Ovary (tissue), 9 donors: Measurements from ENCODE around the gene ZNF593. TPM values are rescaled to one million over a fixed set of nuclear protein-coding genes. Genes with fewer than 3 reads are reported as not detected.

ENCODE experiments used
- DNase-seq, 5 donors: peaks; one replicate each; pipeline ENCODE4 v3.0.0-alpha.2; 2019 to 2020
- H3K27ac ChIP-seq, 2 donors: fragments of 200-600 bp; one replicate each; pipeline versions ENCODE4 v1.5.1 to v1.8.0; 2019 to 2022
- H3K27me3 ChIP-seq: fragments of 200-600 bp; one replicate; pipeline ENCODE4 v1.8.0; 2022
- H3K36me3 ChIP-seq: fragments of 200-600 bp; sonication (generic); one replicate; pipeline ENCODE4 v1.5.1; 2019
- H3K4me1 ChIP-seq: one replicate; pipeline ENCODE4 v1.8.1; 2013; ENCODE audit warnings: mild to moderate bottlenecking, moderate library complexity; ENCODE audit not compliant: insufficient read depth
- H3K4me3 ChIP-seq: fragments of 200-600 bp; sonication (generic); one replicate; pipeline ENCODE4 v1.5.1; 2017
- H3K9me3 ChIP-seq, 2 donors: fragments of 200-600 bp in 1 of 2; sonication (generic) in 1 of 2; one replicate each; pipeline versions ENCODE4 v1.5.1 to v1.8.1; 2013 to 2019; ENCODE audit warnings: mild to moderate bottlenecking in 1 of 2, moderate library complexity in 1 of 2
- CTCF ChIP-seq, 3 donors: fragments of 450-650 bp in 2 of 3; fragments of 200-600 bp in 1 of 3; IDR thresholded peaks; one replicate each; pipeline versions ENCODE4 v1.5.1 to v1.8.0; 2016 to 2022; ENCODE audit warnings: antibody characterized with exemption in 3 of 3, mild to moderate bottlenecking in 1 of 3
- EP300 ChIP-seq: sonication (generic); formaldehyde crosslinking; IDR thresholded peaks from one replicate; pipeline ENCODE4 v1.6.1; 2017; ENCODE audit warnings: antibody characterized with exemption
- POLR2A ChIP-seq: fragments of 450-650 bp; IDR thresholded peaks from one replicate; pipeline ENCODE4 v1.6.1; 2017; ENCODE audit warnings: antibody characterized with exemption, mild to moderate bottlenecking, moderate library complexity
- WGBS, 3 donors: extraction: QIAGEN DNeasy Blood & Tissue Kit in 1 of 3; methylation state at CpG; one replicate each; pipeline versions ENCODE4 v1.1.5 to v1.1.7; 2013 to 2017; 5-methylcytosine and 5-hydroxymethylcytosine counted together
- intact Hi-C, 4 donors: fragments of 100-400 bp; cut with DNase I; formaldehyde crosslinking; loops; one replicate each; pipeline versions ENCODE4 v1.11.0 to v1.15.1; 2022 to 2023
- polyA plus RNA-seq, 2 donors: library from polyadenylated mRNA; stranded (reverse); fragments of 200-250 nt in 1 of 2; fragments of 350-450 nt in 1 of 2; fragmentation: Illumina TruSeq in 1 of 2; extraction: RNeasy Lipid Tissue Mini Kit (QIAGEN cat#74804) in 1 of 2; gene quantifications; one replicate each; pipeline ENCODE4 v1.2.3, GENCODE V29; 2013 to 2014
- total RNA-seq, 7 donors: library from RNA; depleted of rRNA in 2 of 7; stranded (reverse); fragments of >200 nt in 2 of 7; fragmentation: NEBNext Ultra II Directional in 3 of 7; extraction: Animal tissue kit (Norgen Biotek cat#: 25700) in 3 of 7; gene quantifications; one replicate each; pipeline versions ENCODE4 v1.1.0 to v1.2.4, GENCODE V29; 2016 to 2023
- donor health status: DM: no; HTN: no; CAD: no; lungs with moderate emphysema.
- donor health status: DM: no; HTN: no; CAD: no.
- donor health status: Bipolar disorder and iron deficiency.
- donor health status: DM: yes; HTN: yes; CAD: no.
- donor health status: DM: no; HTN: no; CAD: no.
- donor health status: DM: yes; HTN: yes; CAD: no.

The ZNF593 gene
- total and polyA plus RNA-seq, 9 donors = 1.8 to 62.5 (median 36.5) TPM

DNA sequence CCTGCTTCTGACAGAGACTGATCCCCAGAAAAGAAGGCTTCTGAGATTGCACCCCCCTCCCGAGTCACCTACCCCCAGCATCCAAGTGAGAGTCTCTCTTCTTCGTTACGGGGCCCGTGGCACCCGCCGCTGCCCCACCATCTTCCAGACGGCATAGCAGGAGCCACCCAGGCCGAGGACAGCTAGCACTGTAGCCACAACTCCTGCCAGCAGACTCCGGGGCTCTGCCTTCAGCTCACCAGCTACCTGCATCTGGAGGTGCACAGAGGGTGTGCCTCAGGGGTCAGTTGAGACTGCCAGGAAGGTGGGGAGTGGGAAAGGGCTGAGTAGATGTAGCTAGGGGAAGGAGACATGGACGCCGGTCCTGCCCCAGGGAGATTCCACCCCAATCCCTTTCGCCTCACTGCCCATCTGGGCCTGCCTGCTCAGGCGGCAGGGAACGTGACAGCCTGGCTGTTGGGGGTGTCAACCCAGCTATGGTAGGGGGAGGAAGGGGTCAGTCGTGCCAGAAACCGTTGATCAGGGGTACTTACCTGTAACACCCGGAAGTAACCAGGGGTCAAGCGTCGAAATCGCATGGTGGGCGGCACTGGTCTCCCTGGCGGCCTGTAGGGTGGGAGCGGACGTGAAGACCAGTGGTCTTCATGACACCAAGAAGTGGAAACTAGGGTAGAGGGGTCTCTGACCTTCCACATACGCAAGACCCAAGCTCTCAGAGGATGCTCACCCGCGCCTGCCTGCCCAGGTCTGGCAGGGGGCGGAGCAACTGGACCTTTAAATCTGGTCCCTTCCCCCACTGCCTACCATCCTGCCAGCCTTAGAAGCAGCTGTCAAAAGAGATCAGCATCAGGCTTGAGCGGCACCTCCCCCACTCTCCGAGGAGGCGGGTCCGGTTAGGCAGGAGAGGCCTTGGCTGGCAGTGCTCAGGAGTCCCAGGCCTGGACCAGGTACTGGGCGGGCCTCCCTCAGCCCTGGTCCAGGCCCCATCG is 1.7 kb downstream of the ZNF593 start, which contains the start of gene ZNF593OS:
Gene ZNF593OS (minus strand): TSS at position 749 of the 989 bp plus-strand sequence. CDS start 171 bp downstream, at position 578.
- Histone ChIP-seq H3K9me3 (no peaks in the 10 kb centered on the region), H3K27ac (no peak within 1 kb of the TSS), H3K4me1 (peaks cover 6% of the 10 kb centered on the region), H3K36me3 (no peaks in the 10 kb centered on the region), H3K27me3 (no peaks in the 10 kb centered on the region), H3K4me3 (no peak within 1 kb of the TSS)
- no peak for DNase-seq
- TF ChIP-seq POLR2A (no peak), EP300 (no peak), CTCF (IDR thresholded peaks at IDR 0.05) (no peak)
- WGBS, 3 donors = 87 to 91% (median 91%) methylated on average over 33 to 34 of the region's 34 CpGs
- intact Hi-C loops = no loop called here

- 87 to 93% (median 91%) methylated on average over 8 of the region's 8 CpGs for WGBS, 3 donors
- Histone ChIP-seq H3K4me1 (peaks cover 4% of the 10 kb centered on the region), H3K27me3 (no peaks in the 10 kb centered on the region), H3K9me3 (no peaks in the 10 kb centered on the region), H3K27ac (no peak overlapping the region), H3K36me3 (no peaks in the 10 kb centered on the region), H3K4me3 (no peak overlapping the region)
- DNase-seq = no peak
- no peak for TF ChIP-seq CTCF (IDR thresholded peaks at IDR 0.05)
- intact Hi-C loops = no loop called here
Measured at GRCh38 chr1:26175346-26175745, 5.6 kb downstream of the ZNF593 start.

DNA sequence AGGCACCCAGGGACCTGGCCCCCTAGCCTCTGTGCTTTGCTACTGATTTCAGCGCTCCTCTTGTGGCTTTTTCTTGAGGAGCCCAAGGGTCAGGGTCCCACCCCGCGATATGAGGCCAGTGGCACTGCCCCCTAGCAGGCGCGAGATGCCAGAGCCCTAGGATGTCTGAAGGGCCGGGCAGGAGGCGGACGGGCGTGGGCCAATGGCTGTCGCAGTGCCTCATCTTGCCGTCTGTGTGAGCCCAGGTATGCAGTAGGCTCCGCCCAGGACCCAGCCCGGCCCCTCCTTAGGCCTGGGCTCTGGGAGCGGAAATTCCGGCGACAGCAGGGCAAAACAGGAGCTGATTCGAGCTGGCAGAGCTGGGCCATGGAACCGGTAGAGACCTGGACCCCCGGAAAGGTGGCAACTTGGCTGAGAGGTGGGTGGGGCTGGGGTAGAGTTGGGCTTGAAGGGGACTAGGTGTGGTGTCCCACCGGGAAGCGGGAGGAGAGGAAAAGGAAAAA is 7.5 kb downstream of the ZNF593 start, which contains the start of gene CNKSR1:
Gene CNKSR1 (plus strand): TSS at position 310 of the 503 bp plus-strand sequence. CDS start 57 bp downstream, at position 367.
- DNase-seq = no peak
- TF ChIP-seq POLR2A (no peak), CTCF (IDR thresholded peaks at IDR 0.05) (no peak), EP300 (no peak)
- Histone ChIP-seq H3K9me3 (no peaks in the 10 kb centered on the region), H3K27ac (no peak within 1 kb of the TSS), H3K4me3 (no peak within 1 kb of the TSS), H3K4me1 (no peaks in the 10 kb centered on the region), H3K36me3 (no peaks in the 10 kb centered on the region), H3K27me3 (no peaks in the 10 kb centered on the region)
- intact Hi-C loops = no loop called here
- WGBS, 3 donors = 57 to 62% (median 62%) methylated on average over 21 of the region's 21 CpGs

DNA sequence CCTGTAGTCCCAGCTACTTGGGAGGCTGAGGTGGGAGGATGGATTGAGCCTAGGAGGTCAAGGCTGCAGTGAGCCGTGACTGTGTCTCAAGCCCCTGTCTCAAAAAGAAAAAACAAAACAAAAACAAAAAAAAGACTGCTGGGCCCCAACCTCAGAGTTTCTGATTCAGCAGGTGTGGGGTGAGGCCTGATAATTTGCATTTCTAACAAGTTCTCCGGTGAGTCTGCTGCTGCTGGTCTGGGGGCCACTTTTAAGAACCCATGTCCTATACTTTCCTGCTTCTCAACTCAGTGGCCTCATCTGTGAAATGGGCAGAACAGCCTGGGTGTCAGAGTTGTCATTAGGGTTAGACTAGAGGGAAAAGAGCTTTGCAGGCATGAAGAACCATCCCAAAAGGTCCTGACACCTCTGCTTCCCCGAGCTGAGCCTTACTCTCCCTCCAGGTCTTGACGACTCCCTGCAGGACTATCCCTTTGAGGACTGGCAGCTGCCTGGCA is 10.3 kb downstream of the ZNF593 start:
- Histone ChIP-seq H3K4me1 (no peaks in the 10 kb centered on the region), H3K27me3 (no peaks in the 10 kb centered on the region), H3K36me3 (no peaks in the 10 kb centered on the region), H3K9me3 (no peaks in the 10 kb centered on the region), H3K4me3 (no peak overlapping the region), H3K27ac (no peak overlapping the region)
- DNase-seq = no peak
- WGBS, 3 donors = 51 to 67% (median 54%) methylated on average over 4 of the region's 4 CpGs
- intact Hi-C loops = no loop called here
- TF ChIP-seq EP300 (no peak), POLR2A (no peak), CTCF (IDR thresholded peaks at IDR 0.05) (no peak)
